PC-9 (cell line): ENCODE measurements around the gene RPS26. TPM values are rescaled to one million over a fixed set of nuclear protein-coding genes. Genes with fewer than 3 reads are reported as not detected.
"Not testable (repeated sequence)": the region's sequence is repeated elsewhere in the genome, so short reads cannot be mapped to it uniquely, and the experiment has no call there.

ENCODE experiments used
- BruUV-seq: library from RNA; stranded (reverse); fragments of 400-500 nt; replicated peaks from 2 replicates; lab custom pipeline; 2021; lab: Mats Ljungman, UMichigan
- CTCF ChIA-PET: fragments of 300-600 bp; sonication (Branson Sonifier 250); formaldehyde crosslinking; loops from one replicate; lab custom pipeline; 2022; ENCODE audit warnings: antibody characterized with exemption; lab: Charles Lee
- POLR2A ChIA-PET: fragments of 300-600 bp; sonication (Branson Sonifier 250); formaldehyde crosslinking; loops from one replicate; lab custom pipeline; 2022; ENCODE audit warnings: antibody characterized with exemption; ENCODE audit not compliant: unreplicated experiment; lab: Charles Lee
- DNase-seq, 2 experiments: peaks; one replicate each; pipeline versions ENCODE4 v3.0.0 to v3.0.0-alpha.2; 2015 to 2022; ENCODE audit warnings: mixed read lengths in 1 of 2
- H2AFZ ChIP-seq: fragments of 200-600 bp; sonication (generic); 2 replicates; pipeline ENCODE4 v1.8.1; 2017; ENCODE audit warnings: antibody characterized with exemption
- H3F3A ChIP-seq: fragments of 200-600 bp; sonication (generic); 2 replicates; pipeline ENCODE4 v1.8.1; 2017; ENCODE audit warnings: antibody characterized with exemption, mild to moderate bottlenecking, low read depth; ENCODE audit not compliant: insufficient read depth
- H3K27ac ChIP-seq: fragments of 200-600 bp; sonication (generic); 2 replicates; pipeline ENCODE4 v1.6.1; 2016; ENCODE audit warnings: mixed run types
- H3K27me3 ChIP-seq: fragments of 200-600 bp; sonication (generic); 2 replicates; pipeline ENCODE4 v1.6.1; 2016; ENCODE audit warnings: low read depth, mixed run types; ENCODE audit not compliant: insufficient read depth
- H3K36me3 ChIP-seq: fragments of 200-600 bp; sonication (generic); 2 replicates; pipeline ENCODE4 v1.6.1; 2016; ENCODE audit warnings: low read depth, mixed run types
- H3K4me1 ChIP-seq: fragments of 200-600 bp; sonication (generic); replicated peaks from 2 replicates; pipeline ENCODE4 v1.6.1; 2016; ENCODE audit warnings: mixed run types; ENCODE audit not compliant: insufficient read depth
- H3K4me2 ChIP-seq: fragments of 200-600 bp; sonication (generic); 2 replicates; pipeline ENCODE4 v1.6.1; 2017; ENCODE audit warnings: mixed run types
- H3K4me3 ChIP-seq: fragments of 200-600 bp; sonication (generic); 2 replicates; pipeline ENCODE4 v1.6.1; 2016; ENCODE audit warnings: mixed run types
- H3K79me2 ChIP-seq: fragments of 200-600 bp; sonication (generic); 2 replicates; pipeline ENCODE4 v1.6.1; 2017; ENCODE audit warnings: low read depth, mixed run types
- H3K9me2 ChIP-seq: fragments of 200-600 bp; sonication (generic); 2 replicates; pipeline ENCODE4 v1.8.1; 2017; ENCODE audit warnings: mild to moderate bottlenecking; ENCODE audit not compliant: insufficient read depth
- H3K9me3 ChIP-seq: fragments of 200-600 bp; sonication (generic); 2 replicates; pipeline ENCODE4 v1.8.1; 2016; ENCODE audit warnings: low read depth; ENCODE audit not compliant: insufficient read depth
- H4K20me1 ChIP-seq: fragments of 200-600 bp; sonication (generic); 2 replicates; pipeline ENCODE4 v1.8.1; 2017; ENCODE audit not compliant: insufficient read depth
- EZH2 ChIP-seq: fragments of 200-600 bp; sonication (generic); IDR thresholded peaks from 2 replicates; pipeline ENCODE4 v1.8.0; 2017; ENCODE audit warnings: antibody characterized with exemption, low read depth
- intact Hi-C: fragments of 100-400 bp; cut with micrococcal nuclease; formaldehyde crosslinking; loops from one replicate; pipeline ENCODE4 v1.10.0; 2022; ENCODE audit not compliant: unreplicated experiment
- total RNA-seq: library from RNA; stranded (reverse); gene quantifications from 2 replicates; pipeline ENCODE4 v1.2.3, GENCODE V29; 2021
- TF ChIP-seq, protein P1 (sequence below): fragments of 200-600 bp; sonication (generic); conservative IDR thresholded peaks from 2 replicates; pipeline ENCODE4 v1.6.1; 2017; ENCODE audit warnings: mixed run types, antibody characterized with exemption, mild to moderate bottlenecking, moderate library complexity

RPS26 gene
- total RNA-seq, 1 experiment from 2014 or later = 43.3 TPM

DNA sequence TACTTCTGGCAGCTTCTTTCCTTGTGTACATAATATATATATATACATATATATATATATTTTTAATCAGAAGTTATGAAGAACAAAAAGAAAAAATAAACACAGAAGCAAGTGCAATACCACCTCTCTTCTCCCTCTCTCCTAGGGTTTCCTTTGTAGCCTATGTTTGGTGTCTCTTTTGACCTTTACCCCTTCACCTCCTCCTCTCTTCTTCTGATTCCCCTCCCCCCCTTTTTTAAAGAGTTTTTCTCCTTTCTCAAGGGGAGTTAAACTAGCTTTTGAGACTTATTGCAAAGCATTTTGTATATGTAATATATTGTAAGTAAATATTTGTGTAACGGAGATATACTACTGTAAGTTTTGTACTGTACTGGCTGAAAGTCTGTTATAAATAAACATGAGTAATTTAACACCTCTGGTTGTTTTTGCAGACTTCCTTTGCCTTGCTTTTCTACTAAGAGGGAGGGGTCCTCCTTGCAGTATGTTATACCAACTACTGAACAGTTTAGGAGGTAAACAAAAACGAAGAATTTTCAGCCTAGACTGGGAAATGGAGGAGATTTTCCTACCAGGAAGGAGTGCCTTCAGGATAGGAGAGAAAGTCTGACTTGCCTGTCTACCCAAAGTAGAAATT is 3.6 kb upstream of the RPS26 start:
- BruUV-seq = no TSS peak
- peaks cover 20% of the 10 kb centered on the region for H3K4me1 ChIP-seq
- H3K4me3 ChIP-seq = no peak overlapping the region
- H2AFZ ChIP-seq = no peak overlapping the region
- peaks cover 7% of the 10 kb centered on the region for H3K36me3 ChIP-seq
- intact Hi-C loops = no loop called here
- H3F3A ChIP-seq = peaks cover 19% of the 10 kb centered on the region
- H3K79me2 ChIP-seq = peaks cover 13% of the 10 kb centered on the region
- H3K27me3 ChIP-seq = no peaks in the 10 kb centered on the region
- H3K9me2 ChIP-seq = no peaks in the 10 kb centered on the region
- H3K4me2 ChIP-seq = no peak overlapping the region
- CTCF ChIA-PET = interaction anchor here (0.6 to 0.7 kb wide), 3 partner anchors 20 to 77 kb away, joined by 3 to 6 read pairs (median 6); no protein-coding TSS in a partner anchor
- no peak overlapping the region for H3K27ac ChIP-seq
- no peak for DNase-seq
- TF ChIP-seq, protein P1, sequence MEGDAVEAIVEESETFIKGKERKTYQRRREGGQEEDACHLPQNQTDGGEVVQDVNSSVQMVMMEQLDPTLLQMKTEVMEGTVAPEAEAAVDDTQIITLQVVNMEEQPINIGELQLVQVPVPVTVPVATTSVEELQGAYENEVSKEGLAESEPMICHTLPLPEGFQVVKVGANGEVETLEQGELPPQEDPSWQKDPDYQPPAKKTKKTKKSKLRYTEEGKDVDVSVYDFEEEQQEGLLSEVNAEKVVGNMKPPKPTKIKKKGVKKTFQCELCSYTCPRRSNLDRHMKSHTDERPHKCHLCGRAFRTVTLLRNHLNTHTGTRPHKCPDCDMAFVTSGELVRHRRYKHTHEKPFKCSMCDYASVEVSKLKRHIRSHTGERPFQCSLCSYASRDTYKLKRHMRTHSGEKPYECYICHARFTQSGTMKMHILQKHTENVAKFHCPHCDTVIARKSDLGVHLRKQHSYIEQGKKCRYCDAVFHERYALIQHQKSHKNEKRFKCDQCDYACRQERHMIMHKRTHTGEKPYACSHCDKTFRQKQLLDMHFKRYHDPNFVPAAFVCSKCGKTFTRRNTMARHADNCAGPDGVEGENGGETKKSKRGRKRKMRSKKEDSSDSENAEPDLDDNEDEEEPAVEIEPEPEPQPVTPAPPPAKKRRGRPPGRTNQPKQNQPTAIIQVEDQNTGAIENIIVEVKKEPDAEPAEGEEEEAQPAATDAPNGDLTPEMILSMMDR = no peak
- POLR2A ChIA-PET = no interaction called here
- H3K9me3 ChIP-seq = no peaks in the 10 kb centered on the region
- H4K20me1 ChIP-seq = peaks cover 4% of the 10 kb centered on the region; the same call in 1 of the 2 replicates

DNA sequence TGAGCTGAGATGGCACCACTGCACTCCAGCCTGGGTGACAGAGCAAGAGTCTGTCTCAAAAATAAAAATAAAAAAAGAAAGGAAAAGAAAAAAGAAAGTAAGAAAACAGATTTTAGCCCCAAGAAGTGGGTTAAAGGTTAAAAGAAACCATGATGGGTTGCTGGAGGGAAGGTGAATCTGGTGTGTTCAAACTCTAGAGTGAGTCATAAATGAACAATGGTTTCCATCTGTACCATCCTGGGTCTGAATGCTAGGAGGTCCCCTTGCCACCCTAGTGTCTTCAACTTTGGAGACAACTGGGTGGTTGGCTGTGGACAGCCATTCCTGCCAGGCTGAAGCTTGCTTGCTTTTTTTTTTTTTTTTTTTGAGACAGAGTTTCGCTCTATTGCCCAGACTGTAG is 1.6 kb upstream of the RPS26 start:
- Histone ChIP-seq H3K36me3 (peaks cover 25% of the 10 kb centered on the region), H3K9me3 (no peaks in the 10 kb centered on the region), H3K9me2 (no peaks in the 10 kb centered on the region), H3K4me3 (no peak overlapping the region), H4K20me1 (peaks cover 13% of the 10 kb centered on the region; the same call in 1 of the 2 replicates), H2AFZ (no peak overlapping the region; the same call in 1 of the 2 replicates), H3K4me2 (peak overlapping the region; percentile 87; the same call in 1 of the 2 replicates), H3K4me1 (peaks cover 24% of the 10 kb centered on the region), H3K27me3 (no peaks in the 10 kb centered on the region), H3K27ac (no peak overlapping the region), H3F3A (peaks cover 37% of the 10 kb centered on the region), H3K79me2 (peaks cover 26% of the 10 kb centered on the region)
- ChIA-PET POLR2A (no interaction called here), CTCF (interaction anchor here (0.6 to 1.3 kb wide), 5 partner anchors 11 to 371 kb away, joined by 3 to 20 read pairs (median 4); partner anchors contain the start of genes ORMDL2 and SARNP)
- no peak for DNase-seq
- no peak for TF ChIP-seq EZH2
- TF ChIP-seq, protein P1 = no peak
- no TSS peak for BruUV-seq
- intact Hi-C loops = loop anchor here (2.0 to 10.0 kb wide), 6 partner anchors 77 to 223 kb away; partner anchors contain the start of genes NABP2, ORMDL2, PYM1 and RNF41

DNA sequence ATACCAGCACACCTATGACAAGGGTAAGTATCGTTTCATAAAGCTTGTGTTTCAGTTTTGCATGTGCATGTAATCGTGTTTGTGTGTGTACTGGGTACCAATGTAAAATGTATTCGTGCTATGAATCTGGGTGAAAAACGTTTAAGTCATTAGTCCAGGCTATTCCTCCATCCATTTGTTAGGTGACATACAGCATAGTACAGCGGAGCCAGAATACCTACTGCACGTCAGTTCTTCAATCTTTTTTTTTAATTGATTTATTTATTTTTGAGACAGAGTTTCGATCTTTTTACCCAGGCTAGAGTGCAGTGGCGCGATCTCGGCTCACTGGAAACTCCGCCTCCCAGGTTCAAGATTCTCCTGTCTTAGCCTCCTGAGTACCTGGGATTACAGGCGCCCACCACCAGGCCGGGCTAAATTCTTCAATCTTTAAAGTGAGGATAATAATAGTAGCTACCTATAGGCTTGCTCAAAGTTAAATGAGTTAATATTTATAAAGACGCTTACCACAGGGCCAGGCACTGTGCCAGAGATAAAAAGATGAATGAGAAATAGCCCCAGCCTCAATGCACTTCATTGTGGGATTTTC is 661 bp upstream of the RPS26 start:
- CTCF ChIA-PET = interaction anchor here (0.6 to 1.3 kb wide), 4 partner anchors 12 to 370 kb away, joined by 3 to 20 read pairs (median 5); partner anchors contain the start of genes ORMDL2, RAB5B and SARNP
- BruUV-seq = TSS peak; percentile 94
- DNase-seq = no peak
- H3K27me3 ChIP-seq = no peaks in the 10 kb centered on the region
- POLR2A ChIA-PET = interaction anchor here (0.7 kb wide), 2 partner anchors 67 to 118 kb away, joined by 4 read pairs; partner anchors contain the start of gene RAB5B
- peaks cover 13% of the 10 kb centered on the region; the same call in 1 of the 2 replicates for H4K20me1 ChIP-seq
- no peaks in the 10 kb centered on the region for H3K9me3 ChIP-seq
- intact Hi-C loops = loop anchor here (1.0 to 10.0 kb wide), 8 partner anchors 44 to 303 kb away; partner anchors contain the start of genes NABP2, ORMDL2, PYM1 and RNF41
- peak overlapping the region; percentile 87 for H3K4me2 ChIP-seq
- H3K4me1 ChIP-seq = peaks cover 24% of the 10 kb centered on the region
- H3K4me3 ChIP-seq = peak overlapping the region; percentile 55
- no peaks in the 10 kb centered on the region for H3K9me2 ChIP-seq
- H3F3A ChIP-seq = peaks cover 46% of the 10 kb centered on the region
- peak overlapping the region; percentile 86 for H2AFZ ChIP-seq
- peak overlapping the region; percentile 67 for H3K27ac ChIP-seq
- peaks cover 26% of the 10 kb centered on the region for H3K79me2 ChIP-seq
- TF ChIP-seq, protein P1 = no peak
- TF ChIP-seq EZH2 = no peak
- peaks cover 25% of the 10 kb centered on the region for H3K36me3 ChIP-seq

DNA sequence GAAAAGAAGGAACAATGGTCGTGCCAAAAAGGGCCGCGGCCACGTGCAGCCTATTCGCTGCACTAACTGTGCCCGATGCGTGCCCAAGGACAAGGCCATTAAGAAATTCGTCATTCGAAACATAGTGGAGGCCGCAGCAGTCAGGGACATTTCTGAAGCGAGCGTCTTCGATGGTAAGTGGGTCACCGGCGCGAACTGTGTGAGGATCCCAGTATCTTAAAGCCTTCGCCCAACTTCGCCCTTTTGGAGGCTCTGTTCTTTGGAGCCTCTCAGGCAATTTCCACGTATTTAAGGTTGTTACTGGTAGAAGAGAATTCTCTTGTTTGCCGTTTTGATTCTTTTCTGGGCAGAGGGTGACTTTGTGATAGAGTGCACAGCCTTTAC is 704 bp downstream of the RPS26 start:
- intact Hi-C loops = loop anchor here (5.0 to 10.0 kb wide), 4 partner anchors 88 to 225 kb away; partner anchors contain the start of genes NABP2, ORMDL2, RNF41 and SARNP
- DNase-seq, CTCF ChIA-PET, H3K27me3 ChIP-seq, H3K9me2 ChIP-seq, H3K9me3 ChIP-seq, POLR2A ChIA-PET: not testable (repeated sequence)
- H3K27ac ChIP-seq = peak overlapping the region; percentile 68
- peaks cover 59% of the 10 kb centered on the region for H3F3A ChIP-seq
- H2AFZ ChIP-seq = peak overlapping the region; percentile 97
- peaks cover 24% of the 10 kb centered on the region for H3K4me1 ChIP-seq
- peak overlapping the region; percentile 100 for H3K4me2 ChIP-seq
- H3K79me2 ChIP-seq = peaks cover 26% of the 10 kb centered on the region
- peaks cover 13% of the 10 kb centered on the region; the same call in 1 of the 2 replicates for H4K20me1 ChIP-seq
- BruUV-seq = TSS peak; percentile 73
- H3K36me3 ChIP-seq = peaks cover 25% of the 10 kb centered on the region
- peak overlapping the region; percentile 73 for H3K4me3 ChIP-seq
